HG02840 (cell line): ENCODE data around the gene CXCL5.

Experiments
- ATAC-seq: cut with Tn5 transposase; IDR thresholded peaks from one replicate; pipeline ENCODE4 v1.9.1; 2021; ENCODE audit warnings: mild to moderate bottlenecking, moderate library complexity, moderate number of reproducible peaks; ENCODE audit not compliant: unreplicated experiment, low FRiP score

The CXCL5 gene

GRCh38 chr4:73998040-73999011 lies at the start of gene CXCL5:
TSS of gene CXCL5 (minus strand) at chr4:73998677. CDS start at chr4:73998581, 96 bp downstream.
- ATAC-seq: no peak

GRCh38 chr4:74047152-74047551 lies 48.7 kb upstream of the CXCL5 start:
- ATAC-seq: no peak

- no peak for ATAC-seq
Measured at GRCh38 chr4:74045772-74046171, 47.3 kb upstream of the CXCL5 start.

- no peak for ATAC-seq
Measured at GRCh38 chr4:74045247-74045646, 46.8 kb upstream of the CXCL5 start.

- no peak for ATAC-seq
Measured at GRCh38 chr4:74044677-74045076, 46.2 kb upstream of the CXCL5 start.

- no peak for ATAC-seq
Measured at GRCh38 chr4:74042681-74043080, 44.2 kb upstream of the CXCL5 start.

- ATAC-seq: no peak
Measured at GRCh38 chr4:74041418-74041817, 42.9 kb upstream of the CXCL5 start.

- ATAC-seq: no peak
Measured at GRCh38 chr4:74039315-74039763, 40.9 kb upstream of the CXCL5 start.

- no peak for ATAC-seq
Measured at GRCh38 chr4:74038425-74039314, 40.2 kb upstream of the CXCL5 start, which contains the start of gene CXCL3. TSS of gene CXCL3 (minus strand) at chr4:74038689. CDS start at chr4:74038611, 78 bp downstream.

GRCh38 chr4:74038086-74038424 lies 39.6 kb upstream of the CXCL5 start:
- no peak for ATAC-seq

GRCh38 chr4:74037076-74037955 lies 38.8 kb upstream of the CXCL5 start:
- ATAC-seq: no peak

- ATAC-seq: no peak
Measured at GRCh38 chr4:74033739-74034138, 35.3 kb upstream of the CXCL5 start.

- no peak for ATAC-seq
Measured at GRCh38 chr4:74032064-74032463, 33.6 kb upstream of the CXCL5 start.

- no peak for ATAC-seq
Measured at GRCh38 chr4:74031576-74031975, 33.1 kb upstream of the CXCL5 start.

- no peak for ATAC-seq
Measured at GRCh38 chr4:74030285-74030684, 31.8 kb upstream of the CXCL5 start.

GRCh38 chr4:74028504-74028903 lies 30.0 kb upstream of the CXCL5 start:
- no peak for ATAC-seq

GRCh38 chr4:74023709-74024108 lies 25.2 kb upstream of the CXCL5 start:
- no peak for ATAC-seq

GRCh38 chr4:74021601-74022000 lies 23.1 kb upstream of the CXCL5 start:
- ATAC-seq: no peak

- ATAC-seq: no peak
Measured at GRCh38 chr4:74018771-74019170, 20.3 kb upstream of the CXCL5 start.

GRCh38 chr4:74018116-74018515 lies 19.6 kb upstream of the CXCL5 start:
- ATAC-seq: no peak
